Measurements from ENCODE around the gene CYP19A1.
A peak's percentile ranks its signal among the peaks of the same experiment; 100 is the strongest.
"Not testable (repeated sequence)": the region's sequence is repeated elsewhere in the genome, so short reads cannot be mapped to it uniquely, and the experiment has no call there.

Gene CYP19A1

GRCh38 chr15:51288143-51289065 lies 50.0 kb downstream of the CYP19A1 start:
- DNase-seq (ENCODE audit: low spot score): peak; percentile 50
- TF ChIP-seq CTCF (IDR thresholded peaks at IDR 0.05): no peak
- H3K4me3 ChIP-seq: no peak overlapping the region
- no peak overlapping the region for H3K27ac ChIP-seq

GRCh38 chr15:51286816-51287215 lies 51.6 kb downstream of the CYP19A1 start:
- DNase-seq (ENCODE audit: low spot score): no peak

GRCh38 chr15:51285399-51285798 lies 53.0 kb downstream of the CYP19A1 start:
- Histone ChIP-seq H3K27ac (no peak overlapping the region), H3K4me3 (no peak overlapping the region)
- TF ChIP-seq CTCF (IDR thresholded peaks at IDR 0.05): no peak
- DNase-seq (ENCODE audit: low spot score): no peak

More at GRCh38 chr15:51286816-51287215, 51.6 kb downstream of the CYP19A1 start:
- Histone ChIP-seq H3K27ac (no peak overlapping the region), H3K4me3 (no peak overlapping the region)
- TF ChIP-seq CTCF (IDR thresholded peaks at IDR 0.05): no peak

- Histone ChIP-seq H3K27ac (no peak overlapping the region), H3K4me3 (no peak overlapping the region)
- TF ChIP-seq CTCF (IDR thresholded peaks at IDR 0.05): no peak
- DNase-seq (ENCODE audit: low spot score): no peak
Observed at GRCh38 chr15:51284871-51285270, 53.5 kb downstream of the CYP19A1 start.

- no peak for TF ChIP-seq CTCF (IDR thresholded peaks at IDR 0.05)
- no peak overlapping the region for H3K27ac ChIP-seq
- no peak for DNase-seq (ENCODE audit: low spot score)
Observed at GRCh38 chr15:51283026-51283425, 55.4 kb downstream of the CYP19A1 start.

GRCh38 chr15:51282241-51282640 lies 56.2 kb downstream of the CYP19A1 start:
- not testable (repeated sequence) for H3K4me3 ChIP-seq; DNase-seq (ENCODE audit: low spot score)
- H3K27ac ChIP-seq: peak overlapping the region in 1 of 2 donors; percentile 16

More at GRCh38 chr15:51283026-51283425, 55.4 kb downstream of the CYP19A1 start:
- H3K4me3 ChIP-seq: no peak overlapping the region

GRCh38 chr15:51281368-51281967 lies 56.9 kb downstream of the CYP19A1 start:
- DNase-seq (ENCODE audit: low spot score): no peak
- Histone ChIP-seq H3K27ac (peak overlapping the region in 1 of 2 donors; percentile 16), H3K4me3 (no peak overlapping the region)
- TF ChIP-seq CTCF (IDR thresholded peaks at IDR 0.05): peak; percentile 58

Data from coronary artery (tissue), 2 donors.